Ovary (tissue), 9 donors: ENCODE data around the gene GNG14. TPM values are rescaled to one million over a fixed set of nuclear protein-coding genes. Genes with fewer than 3 reads are reported as not detected.
"Not testable (repeated sequence)": the region's sequence is repeated elsewhere in the genome, so short reads cannot be mapped to it uniquely, and the experiment has no call there.

Experiments used
- DNase-seq, 5 donors: peaks; one replicate each; pipeline ENCODE4 v3.0.0-alpha.2; 2019 to 2020
- H3K27ac ChIP-seq, 2 donors: fragments of 200-600 bp; one replicate each; pipeline versions ENCODE4 v1.5.1 to v1.8.0; 2019 to 2022
- H3K27me3 ChIP-seq: fragments of 200-600 bp; one replicate; pipeline ENCODE4 v1.8.0; 2022
- H3K36me3 ChIP-seq: fragments of 200-600 bp; sonication (generic); one replicate; pipeline ENCODE4 v1.5.1; 2019
- H3K4me1 ChIP-seq: one replicate; pipeline ENCODE4 v1.8.1; 2013; ENCODE audit warnings: mild to moderate bottlenecking, moderate library complexity; ENCODE audit not compliant: insufficient read depth
- H3K4me3 ChIP-seq: fragments of 200-600 bp; sonication (generic); one replicate; pipeline ENCODE4 v1.5.1; 2017
- H3K9me3 ChIP-seq, 2 donors: fragments of 200-600 bp in 1 of 2; sonication (generic) in 1 of 2; one replicate each; pipeline versions ENCODE4 v1.5.1 to v1.8.1; 2013 to 2019; ENCODE audit warnings: mild to moderate bottlenecking in 1 of 2, moderate library complexity in 1 of 2
- CTCF ChIP-seq, 3 donors: fragments of 450-650 bp in 2 of 3; fragments of 200-600 bp in 1 of 3; IDR thresholded peaks; one replicate each; pipeline versions ENCODE4 v1.5.1 to v1.8.0; 2016 to 2022; ENCODE audit warnings: antibody characterized with exemption in 3 of 3, mild to moderate bottlenecking in 1 of 3
- EP300 ChIP-seq: sonication (generic); formaldehyde crosslinking; IDR thresholded peaks from one replicate; pipeline ENCODE4 v1.6.1; 2017; ENCODE audit warnings: antibody characterized with exemption
- POLR2A ChIP-seq: fragments of 450-650 bp; IDR thresholded peaks from one replicate; pipeline ENCODE4 v1.6.1; 2017; ENCODE audit warnings: antibody characterized with exemption, mild to moderate bottlenecking, moderate library complexity
- WGBS, 3 donors: extraction: QIAGEN DNeasy Blood & Tissue Kit in 1 of 3; methylation state at CpG; one replicate each; pipeline versions ENCODE4 v1.1.5 to v1.1.7; 2013 to 2017; 5-methylcytosine and 5-hydroxymethylcytosine counted together
- intact Hi-C, 4 donors: fragments of 100-400 bp; cut with DNase I; formaldehyde crosslinking; loops; one replicate each; pipeline versions ENCODE4 v1.11.0 to v1.15.1; 2022 to 2023
- polyA plus RNA-seq, 2 donors: library from polyadenylated mRNA; stranded (reverse); fragments of 200-250 nt in 1 of 2; fragments of 350-450 nt in 1 of 2; fragmentation: Illumina TruSeq in 1 of 2; extraction: RNeasy Lipid Tissue Mini Kit (QIAGEN cat#74804) in 1 of 2; gene quantifications; one replicate each; pipeline ENCODE4 v1.2.3, GENCODE V29; 2013 to 2014
- total RNA-seq, 7 donors: library from RNA; depleted of rRNA in 2 of 7; stranded (reverse); fragments of >200 nt in 2 of 7; fragmentation: NEBNext Ultra II Directional in 3 of 7; extraction: Animal tissue kit (Norgen Biotek cat#: 25700) in 3 of 7; gene quantifications; one replicate each; pipeline versions ENCODE4 v1.1.0 to v1.2.4, GENCODE V29; 2016 to 2023
- donor health status: DM: no; HTN: no; CAD: no; lungs with moderate emphysema.
- donor health status: DM: no; HTN: no; CAD: no.
- donor health status: Bipolar disorder and iron deficiency.
- donor health status: DM: yes; HTN: yes; CAD: no.
- donor health status: DM: no; HTN: no; CAD: no.
- donor health status: DM: yes; HTN: yes; CAD: no.

Gene GNG14
- total and polyA plus RNA-seq, 9 donors: not detected

DNA sequence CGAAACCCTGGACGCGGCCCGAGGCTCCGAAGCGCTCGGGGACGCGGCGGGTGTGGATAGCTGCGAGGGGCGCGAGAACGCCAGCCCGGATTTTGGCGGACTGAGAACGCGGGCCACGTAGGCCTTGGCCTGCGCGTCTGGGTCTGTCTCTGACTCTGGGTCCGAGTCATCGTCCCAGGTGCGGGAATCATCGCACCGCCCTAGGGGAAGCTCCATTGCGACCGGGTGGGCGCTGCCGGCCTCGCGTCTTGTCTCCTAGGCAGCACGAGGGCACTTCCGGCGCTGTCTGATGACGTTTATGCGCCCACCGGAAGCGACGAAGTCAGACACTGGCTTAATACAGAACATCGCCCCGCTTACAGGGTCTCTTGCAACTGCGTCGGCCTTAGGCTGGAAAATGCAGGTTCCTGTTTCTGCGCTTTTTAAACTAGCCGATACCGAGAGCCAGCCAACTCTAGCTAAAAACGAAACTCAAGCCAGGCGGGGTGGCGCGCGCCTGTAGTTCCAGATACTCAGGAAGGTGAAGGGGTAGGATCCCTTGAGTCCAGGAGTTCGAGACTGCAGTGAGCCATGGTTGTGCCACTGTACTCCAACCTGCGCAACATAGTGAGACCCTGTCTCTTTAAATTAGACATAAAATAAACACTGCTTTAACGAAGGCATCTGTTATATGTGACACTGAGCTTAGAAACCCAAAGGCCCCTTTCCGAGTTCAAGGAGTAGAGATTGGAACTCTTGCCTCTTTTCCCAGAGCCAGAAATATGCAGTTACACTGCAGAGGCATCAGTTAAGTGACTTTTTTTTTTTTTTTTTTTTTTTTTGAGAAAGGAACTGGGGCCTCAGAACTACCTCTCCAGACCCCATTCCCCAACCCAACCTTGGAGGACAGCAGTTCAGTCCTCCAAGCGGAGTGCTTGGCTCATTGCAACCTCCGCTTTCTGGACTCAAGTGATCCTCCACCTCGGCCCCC lies 8.9 kb downstream of the GNG14 start, which contains the start of gene FBXW9:
TSS of gene FBXW9 (minus strand) at position 266 of the 970 bp plus-strand sequence. CDS start at position 216, 50 bp downstream.
- H3K27me3 ChIP-seq: no peaks in the 10 kb centered on the region
- WGBS, 3 donors: 5 to 6% (median 6%) methylated on average over 55 to 59 of the region's 59 CpGs
- H3K4me3 ChIP-seq: peak within 1 kb of the TSS; percentile 58
- no peaks in the 10 kb centered on the region for H3K9me3 ChIP-seq
- peak; percentile 93 to 98 (median 97) for DNase-seq
- H3K27ac ChIP-seq: peak within 1 kb of the TSS in 1 of 2 donors; percentile 87
- intact Hi-C loops: no loop called here
- peaks cover 4% of the 10 kb centered on the region for H3K4me1 ChIP-seq
- TF ChIP-seq EP300 (no peak), CTCF (IDR thresholded peaks at IDR 0.05) (peak in 1 of 3 donors; percentile 10), POLR2A (peak; percentile 56)
- H3K36me3 ChIP-seq: no peaks in the 10 kb centered on the region

GRCh38 chr19:12697425-12697824 lies 9.6 kb downstream of the GNG14 start:
- H3K36me3 ChIP-seq, intact Hi-C loops, H3K4me1 ChIP-seq, H3K4me3 ChIP-seq, H3K27ac ChIP-seq, H3K9me3 ChIP-seq, DNase-seq, H3K27me3 ChIP-seq: not testable (repeated sequence)
- 91 to 96% (median 94%) methylated on average over 22 of the region's 22 CpGs for WGBS, 3 donors

- Histone ChIP-seq H3K27ac (no peak overlapping the region), H3K27me3 (no peaks in the 10 kb centered on the region), H3K36me3 (no peaks in the 10 kb centered on the region), H3K4me1 (peaks cover 4% of the 10 kb centered on the region), H3K4me3 (no peak overlapping the region), H3K9me3 (no peaks in the 10 kb centered on the region)
- 65 to 69% (median 67%) methylated on average over 6 of the region's 6 CpGs for WGBS, 3 donors
- no peak for DNase-seq
- intact Hi-C loops: no loop called here
- no peak for TF ChIP-seq CTCF (IDR thresholded peaks at IDR 0.05)
- no peak for TF ChIP-seq EP300
These were observed 10.3 kb downstream of the GNG14 start for GRCh38 chr19:12698138-12698537.

GRCh38 chr19:12701596-12702282 lies 13.9 kb downstream of the GNG14 start:
- no peak overlapping the region for H3K4me3 ChIP-seq
- intact Hi-C loops: no loop called here
- WGBS, 3 donors: 83 to 86% (median 85%) methylated on average over 33 of the region's 33 CpGs
- TF ChIP-seq POLR2A (no peak), EP300 (no peak), CTCF (IDR thresholded peaks at IDR 0.05) (no peak)
- no peaks in the 10 kb centered on the region for H3K27me3 ChIP-seq
- H3K4me1 ChIP-seq: no peaks in the 10 kb centered on the region
- no peaks in the 10 kb centered on the region for H3K36me3 ChIP-seq
- no peak overlapping the region for H3K27ac ChIP-seq
- no peak for DNase-seq
- no peaks in the 10 kb centered on the region for H3K9me3 ChIP-seq
